Activated naive CD4-positive, alpha-beta T cell treated with anti-CD3 and anti-CD28 coated beads, Interleukin-2, amount 50 U/mL, for 16 hours (primary cell): ENCODE data around the gene PHACTR3.

ENCODE experiments used
- DNase-seq: peaks from one replicate; pipeline ENCODE4 v3.0.0-alpha.2; 2020

PHACTR3 gene

GRCh38 chr20:59767656-59768055 is 163.3 kb downstream of the PHACTR3 start:
- no peak for DNase-seq

- DNase-seq = no peak
These were observed 165.9 kb downstream of the PHACTR3 start for GRCh38 chr20:59770270-59770669.

GRCh38 chr20:59770851-59771250 is 166.5 kb downstream of the PHACTR3 start:
- DNase-seq = no peak

GRCh38 chr20:59771506-59772372 is 167.4 kb downstream of the PHACTR3 start:
- DNase-seq = no peak

- no peak for DNase-seq
These were observed 168.0 kb downstream of the PHACTR3 start for GRCh38 chr20:59772373-59772705.

GRCh38 chr20:59772931-59773913 is 168.9 kb downstream of the PHACTR3 start:
- no peak for DNase-seq

- no peak for DNase-seq
These were observed 169.9 kb downstream of the PHACTR3 start for GRCh38 chr20:59774204-59774641.

GRCh38 chr20:59774921-59775686 is 170.8 kb downstream of the PHACTR3 start:
- DNase-seq = no peak

GRCh38 chr20:59775687-59776055 is 171.3 kb downstream of the PHACTR3 start:
- DNase-seq = no peak

GRCh38 chr20:59776059-59776603 is 171.8 kb downstream of the PHACTR3 start:
- DNase-seq = no peak

- no peak for DNase-seq
These were observed 172.4 kb downstream of the PHACTR3 start for GRCh38 chr20:59776626-59777330.

GRCh38 chr20:59777331-59777725 is 173.0 kb downstream of the PHACTR3 start:
- DNase-seq = no peak

- DNase-seq = no peak
These were observed 173.7 kb downstream of the PHACTR3 start for GRCh38 chr20:59777814-59778575.

GRCh38 chr20:59778615-59779200 is 174.4 kb downstream of the PHACTR3 start:
- no peak for DNase-seq

GRCh38 chr20:59779656-59780380 is 175.5 kb downstream of the PHACTR3 start:
- no peak for DNase-seq

- no peak for DNase-seq
These were observed 176.3 kb downstream of the PHACTR3 start for GRCh38 chr20:59780494-59781185.

GRCh38 chr20:59781226-59781625 is 176.9 kb downstream of the PHACTR3 start:
- DNase-seq = no peak

- no peak for DNase-seq
These were observed 178.8 kb downstream of the PHACTR3 start for GRCh38 chr20:59782986-59783640.

- no peak for DNase-seq
These were observed 179.3 kb downstream of the PHACTR3 start for GRCh38 chr20:59783641-59784010.
